HUES64 (cell line): ENCODE results near the gene SOAT2. TPM values are rescaled to one million over a fixed set of nuclear protein-coding genes. Genes with fewer than 3 reads are reported as not detected.

Experiments
- H3K27ac ChIP-seq: 2 replicates; pipeline ENCODE4 v1.7.0; 2013; ENCODE audit warnings: low read depth, low read length, inconsistent platforms
- H3K27me3 ChIP-seq: 2 replicates; pipeline ENCODE4 v1.6.1; 2013; ENCODE audit warnings: mild to moderate bottlenecking, low read length; ENCODE audit not compliant: insufficient read depth
- H3K36me3 ChIP-seq: 2 replicates; pipeline ENCODE4 v1.6.1; 2013; ENCODE audit warnings: mild to moderate bottlenecking, low read length; ENCODE audit not compliant: insufficient read depth
- H3K4me1 ChIP-seq: 2 replicates; pipeline ENCODE4 v1.6.1; 2013; ENCODE audit warnings: mild to moderate bottlenecking, low read length, moderate library complexity; ENCODE audit not compliant: insufficient read depth
- H3K4me3 ChIP-seq: 2 replicates; pipeline ENCODE4 v1.5.1; 2013; ENCODE audit warnings: mild to moderate bottlenecking, low read length, moderate library complexity
- H3K9ac ChIP-seq: 2 replicates; pipeline ENCODE4 v1.6.1; 2013; ENCODE audit warnings: mild to moderate bottlenecking, low read depth, low read length
- H3K9me3 ChIP-seq: 2 replicates; pipeline ENCODE4 v1.6.1; 2013; ENCODE audit warnings: low read depth, low read length; ENCODE audit not compliant: insufficient read depth
- WGBS: fragments of 150-250, 120-280 bp; methylation state at CpG from one replicate; pipeline ENCODE4 v1.1.7; 2013; ENCODE audit warnings: missing lambda C conversion rate; 5-methylcytosine and 5-hydroxymethylcytosine counted together
- polyA plus RNA-seq, 2 experiments: library from polyadenylated mRNA; stranded (reverse); fragments of 50-300 nt; gene quantifications; one replicate each; pipeline ENCODE4 v1.2.3, GENCODE V29; 2013

The SOAT2 gene, protein sequence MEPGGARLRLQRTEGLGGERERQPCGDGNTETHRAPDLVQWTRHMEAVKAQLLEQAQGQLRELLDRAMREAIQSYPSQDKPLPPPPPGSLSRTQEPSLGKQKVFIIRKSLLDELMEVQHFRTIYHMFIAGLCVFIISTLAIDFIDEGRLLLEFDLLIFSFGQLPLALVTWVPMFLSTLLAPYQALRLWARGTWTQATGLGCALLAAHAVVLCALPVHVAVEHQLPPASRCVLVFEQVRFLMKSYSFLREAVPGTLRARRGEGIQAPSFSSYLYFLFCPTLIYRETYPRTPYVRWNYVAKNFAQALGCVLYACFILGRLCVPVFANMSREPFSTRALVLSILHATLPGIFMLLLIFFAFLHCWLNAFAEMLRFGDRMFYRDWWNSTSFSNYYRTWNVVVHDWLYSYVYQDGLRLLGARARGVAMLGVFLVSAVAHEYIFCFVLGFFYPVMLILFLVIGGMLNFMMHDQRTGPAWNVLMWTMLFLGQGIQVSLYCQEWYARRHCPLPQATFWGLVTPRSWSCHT
- polyA plus RNA-seq (2013, experiment 1 of 2) = not detected
- not detected for polyA plus RNA-seq (2013, experiment 2 of 2)

DNA sequence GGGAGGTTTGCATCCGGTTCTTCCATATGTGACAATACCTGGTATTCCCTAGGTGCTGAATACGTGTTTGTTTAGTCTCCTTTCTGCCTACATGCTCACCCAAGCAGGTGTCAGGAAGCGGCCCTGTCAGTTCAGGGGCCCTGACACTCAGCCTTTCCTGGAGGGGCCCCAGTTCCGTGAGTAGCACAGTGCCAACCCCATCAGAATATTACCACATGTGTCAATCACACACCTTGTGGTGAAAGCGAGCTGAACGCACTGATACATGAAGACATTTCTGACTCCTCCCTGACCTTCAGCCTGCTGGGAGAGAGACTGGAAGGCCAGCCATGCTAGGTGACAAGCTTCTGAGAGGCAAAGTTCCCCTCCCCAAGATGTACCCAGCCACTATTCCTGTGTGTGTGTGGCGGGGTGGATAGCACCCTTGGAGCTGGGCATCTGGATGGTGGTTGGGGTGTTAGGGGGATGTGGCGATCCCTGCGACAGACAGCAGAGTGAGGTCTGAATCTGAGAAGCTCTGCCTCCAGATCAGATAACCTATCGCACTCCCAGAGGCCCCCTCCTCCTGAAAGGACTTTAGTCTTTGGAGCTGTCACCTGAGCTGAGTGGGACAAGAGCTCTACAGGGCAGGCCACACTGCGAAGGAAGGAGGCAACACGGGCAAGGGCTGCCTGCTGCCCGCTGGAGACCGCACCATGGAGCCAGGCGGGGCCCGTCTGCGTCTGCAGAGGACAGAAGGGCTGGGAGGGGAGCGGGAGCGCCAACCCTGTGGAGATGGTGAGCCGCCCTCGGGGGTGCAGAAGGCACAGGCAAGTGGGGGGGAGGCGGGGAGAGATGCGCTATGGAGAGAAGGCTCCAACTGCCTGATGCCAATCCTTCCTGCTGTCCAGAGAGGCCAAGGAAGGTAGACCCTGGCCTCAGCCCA lies at the start of gene SOAT2:
TSS of gene SOAT2 (plus strand) at position 604 of the 925 bp plus-strand sequence. CDS start at position 696, 92 bp downstream.
- no peaks in the 10 kb centered on the region for H3K36me3 ChIP-seq
- peaks cover 18% of the 10 kb centered on the region for H3K4me1 ChIP-seq
- peaks cover 13% of the 10 kb centered on the region for H3K27me3 ChIP-seq
- H3K9me3 ChIP-seq = no peaks in the 10 kb centered on the region
- no peak within 1 kb of the TSS for H3K9ac ChIP-seq
- H3K4me3 ChIP-seq = no peak within 1 kb of the TSS
- H3K27ac ChIP-seq = no peak within 1 kb of the TSS
- WGBS = 85% methylated on average over 23 of the region's 23 CpGs

DNA sequence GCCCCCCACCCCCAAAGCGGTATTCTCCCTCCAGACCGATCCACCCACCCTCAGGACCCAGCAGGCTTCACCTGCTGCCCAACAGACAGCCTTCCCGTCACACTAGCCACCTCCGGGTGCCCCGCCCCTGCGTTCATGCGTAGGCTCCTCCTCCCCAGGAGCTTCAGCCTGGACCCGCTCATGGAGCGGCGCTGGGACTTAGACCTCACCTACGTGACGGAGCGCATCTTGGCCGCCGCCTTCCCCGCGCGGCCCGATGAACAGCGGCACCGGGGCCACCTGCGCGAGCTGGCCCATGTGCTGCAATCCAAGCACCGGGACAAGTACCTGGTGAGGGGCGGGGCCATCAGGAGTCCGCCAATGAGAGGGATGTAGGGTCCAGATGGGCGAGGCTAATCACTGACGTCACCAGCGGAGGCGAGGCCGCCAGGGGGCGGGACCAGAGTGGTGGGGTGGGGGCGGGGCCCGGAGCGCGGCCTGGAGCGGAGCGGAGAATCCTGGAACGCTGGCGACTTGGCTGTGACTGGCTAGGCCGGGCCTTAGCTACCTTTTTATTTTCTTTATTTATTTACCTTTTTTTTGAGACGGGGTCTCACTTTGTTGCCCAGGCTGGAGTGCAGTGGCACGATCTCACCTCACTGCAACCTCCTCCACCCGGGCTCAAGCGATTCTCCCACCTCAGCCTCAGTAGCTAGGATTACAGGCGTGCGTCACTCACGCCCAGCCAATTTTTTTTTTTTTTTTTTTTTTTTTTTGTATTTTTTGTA lies 49.0 kb upstream of the SOAT2 start:
- peak overlapping the region; percentile 83 for H3K4me3 ChIP-seq
- peaks cover 3% of the 10 kb centered on the region for H3K27me3 ChIP-seq
- H3K27ac ChIP-seq = peak overlapping the region; percentile 92
- H3K9ac ChIP-seq = peak overlapping the region; percentile 67
- peaks cover 4% of the 10 kb centered on the region; the same call in 1 of the 2 replicates for H3K36me3 ChIP-seq
- WGBS = 7% methylated on average over 47 of the region's 48 CpGs
- H3K4me1 ChIP-seq = peaks cover 21% of the 10 kb centered on the region
- H3K9me3 ChIP-seq = no peaks in the 10 kb centered on the region

DNA sequence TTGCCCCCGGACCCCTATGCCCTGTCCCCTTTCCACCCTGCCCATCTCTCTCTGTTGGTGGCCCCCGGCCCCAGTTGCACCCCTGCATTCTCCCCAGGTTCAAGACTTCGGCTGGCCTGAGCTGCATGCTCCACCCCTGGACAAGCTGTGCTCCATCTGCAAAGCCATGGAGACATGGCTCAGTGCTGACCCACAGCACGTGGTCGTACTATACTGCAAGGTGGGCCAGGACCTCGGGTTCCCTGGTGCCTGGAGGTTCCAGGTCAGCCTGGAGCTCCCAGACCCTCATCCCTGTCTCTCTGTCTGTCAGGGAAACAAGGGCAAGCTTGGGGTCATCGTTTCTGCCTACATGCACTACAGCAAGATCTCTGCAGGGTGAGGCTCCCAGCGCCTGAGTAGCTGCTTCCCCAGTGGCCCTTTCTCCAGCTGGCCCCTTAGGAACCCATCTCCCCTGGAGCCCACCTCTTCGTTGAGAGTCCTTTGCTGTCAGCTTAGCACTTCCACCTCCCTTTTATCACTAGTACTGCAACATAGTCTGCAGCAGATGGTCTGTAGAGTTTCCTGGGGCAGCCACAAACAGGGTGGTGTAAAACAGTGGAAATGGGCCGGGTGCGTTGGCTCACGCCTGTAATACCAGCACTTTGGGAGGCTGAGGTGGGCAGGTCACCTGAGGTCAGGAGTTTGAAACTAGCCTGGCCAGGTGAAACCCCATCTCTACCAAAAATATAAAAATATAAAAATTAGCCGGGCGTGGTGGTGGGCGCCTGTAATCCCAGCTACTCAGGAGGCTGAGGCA lies 47.6 kb upstream of the SOAT2 start:
- H3K27me3 ChIP-seq = peaks cover 3% of the 10 kb centered on the region
- H3K9me3 ChIP-seq = no peaks in the 10 kb centered on the region
- no peak overlapping the region for H3K9ac ChIP-seq
- no peak overlapping the region for H3K27ac ChIP-seq
- peaks cover 4% of the 10 kb centered on the region; the same call in 1 of the 2 replicates for H3K36me3 ChIP-seq
- peaks cover 9% of the 10 kb centered on the region for H3K4me1 ChIP-seq
- H3K4me3 ChIP-seq = no peak overlapping the region
- WGBS = 92% methylated on average over 15 of the region's 15 CpGs

DNA sequence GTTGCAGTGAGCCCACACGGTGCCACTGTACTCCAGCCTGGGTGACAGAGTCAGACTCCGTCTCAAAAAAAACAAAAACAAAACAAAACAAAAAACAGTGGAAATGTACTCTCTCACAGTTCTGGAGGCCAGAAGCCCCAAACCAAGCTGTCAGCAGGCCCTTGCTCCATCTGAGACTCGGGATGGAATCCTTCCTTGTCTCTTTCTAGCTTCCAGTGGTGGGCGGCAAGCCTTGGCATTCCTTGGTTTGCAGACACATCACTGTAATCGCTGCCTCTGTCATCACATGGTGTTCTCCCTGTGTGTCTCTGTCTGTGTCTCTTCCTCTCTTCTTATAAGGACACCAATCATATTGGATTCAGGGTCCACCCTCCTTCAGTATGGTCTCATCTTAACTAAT lies 47.0 kb upstream of the SOAT2 start:
- Histone ChIP-seq H3K36me3 (peaks cover 4% of the 10 kb centered on the region; the same call in 1 of the 2 replicates), H3K4me3 (no peak overlapping the region), H3K4me1 (peaks cover 3% of the 10 kb centered on the region), H3K27me3 (peaks cover 3% of the 10 kb centered on the region), H3K27ac (no peak overlapping the region), H3K9me3 (no peaks in the 10 kb centered on the region), H3K9ac (no peak overlapping the region)
- 84% methylated on average over 5 of the region's 5 CpGs for WGBS

DNA sequence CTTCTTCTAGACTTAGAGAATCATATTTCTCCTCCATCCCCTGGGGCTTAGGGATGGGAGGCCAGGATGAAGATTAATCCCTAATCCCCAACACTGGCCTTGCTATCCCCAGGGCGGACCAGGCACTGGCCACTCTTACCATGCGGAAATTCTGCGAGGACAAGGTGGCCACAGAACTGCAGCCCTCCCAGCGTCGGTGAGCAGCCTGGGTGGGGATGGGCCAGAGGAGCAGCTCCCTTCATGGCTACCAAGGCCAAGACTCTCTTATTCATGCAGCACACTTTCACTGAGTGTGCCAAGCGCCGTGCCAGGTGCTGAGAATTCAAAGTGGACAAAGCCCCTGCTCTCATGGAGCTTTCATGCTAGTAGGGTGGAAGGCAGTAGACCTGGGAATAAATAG lies 46.4 kb upstream of the SOAT2 start:
- H3K9me3 ChIP-seq = no peaks in the 10 kb centered on the region
- WGBS = 93% methylated on average over 7 of the region's 7 CpGs
- no peak overlapping the region for H3K9ac ChIP-seq
- H3K27ac ChIP-seq = no peak overlapping the region
- H3K36me3 ChIP-seq = peaks cover under 1% of the 10 kb centered on the region; the same call in 1 of the 2 replicates
- peaks cover 3% of the 10 kb centered on the region for H3K27me3 ChIP-seq
- peaks cover 3% of the 10 kb centered on the region for H3K4me1 ChIP-seq
- H3K4me3 ChIP-seq = no peak overlapping the region

DNA sequence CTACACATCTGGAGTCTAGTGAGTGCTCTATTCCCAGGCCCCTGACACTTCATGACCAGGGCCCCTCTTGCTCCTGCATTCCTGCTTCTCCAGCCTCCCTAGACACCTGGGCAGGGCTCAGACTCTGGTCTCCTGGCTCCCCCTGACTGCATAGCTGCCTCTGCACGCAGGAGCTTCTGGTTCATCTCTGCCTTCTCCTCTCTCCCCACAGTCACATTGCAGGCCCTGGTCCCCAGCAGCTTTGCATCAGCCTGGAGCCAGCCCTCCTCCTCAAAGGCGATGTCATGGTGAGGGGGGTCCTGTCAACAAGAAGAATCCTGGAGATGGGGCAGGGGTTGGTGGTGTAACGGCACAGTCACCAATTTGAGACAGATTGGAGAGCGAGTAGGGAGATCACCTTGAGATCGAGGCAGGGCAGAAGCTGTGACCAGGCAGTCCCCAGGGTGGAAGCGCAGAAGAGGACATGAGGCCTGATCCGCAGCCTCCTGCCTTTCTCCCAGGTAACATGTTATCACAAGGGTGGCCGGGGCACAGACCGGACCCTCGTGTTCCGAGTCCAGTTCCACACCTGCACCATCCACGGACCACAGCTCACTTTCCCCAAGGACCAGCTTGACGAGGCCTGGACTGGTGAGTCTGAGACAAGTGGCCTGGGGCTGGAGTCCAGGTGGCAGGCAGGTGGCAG lies 45.3 kb upstream of the SOAT2 start:
- Histone ChIP-seq H3K9me3 (no peaks in the 10 kb centered on the region), H3K36me3 (no peaks in the 10 kb centered on the region), H3K27ac (no peak overlapping the region), H3K9ac (no peak overlapping the region), H3K4me1 (peaks cover 3% of the 10 kb centered on the region), H3K27me3 (peaks cover 3% of the 10 kb centered on the region), H3K4me3 (no peak overlapping the region)
- WGBS = 93% methylated on average over 13 of the region's 13 CpGs

DNA sequence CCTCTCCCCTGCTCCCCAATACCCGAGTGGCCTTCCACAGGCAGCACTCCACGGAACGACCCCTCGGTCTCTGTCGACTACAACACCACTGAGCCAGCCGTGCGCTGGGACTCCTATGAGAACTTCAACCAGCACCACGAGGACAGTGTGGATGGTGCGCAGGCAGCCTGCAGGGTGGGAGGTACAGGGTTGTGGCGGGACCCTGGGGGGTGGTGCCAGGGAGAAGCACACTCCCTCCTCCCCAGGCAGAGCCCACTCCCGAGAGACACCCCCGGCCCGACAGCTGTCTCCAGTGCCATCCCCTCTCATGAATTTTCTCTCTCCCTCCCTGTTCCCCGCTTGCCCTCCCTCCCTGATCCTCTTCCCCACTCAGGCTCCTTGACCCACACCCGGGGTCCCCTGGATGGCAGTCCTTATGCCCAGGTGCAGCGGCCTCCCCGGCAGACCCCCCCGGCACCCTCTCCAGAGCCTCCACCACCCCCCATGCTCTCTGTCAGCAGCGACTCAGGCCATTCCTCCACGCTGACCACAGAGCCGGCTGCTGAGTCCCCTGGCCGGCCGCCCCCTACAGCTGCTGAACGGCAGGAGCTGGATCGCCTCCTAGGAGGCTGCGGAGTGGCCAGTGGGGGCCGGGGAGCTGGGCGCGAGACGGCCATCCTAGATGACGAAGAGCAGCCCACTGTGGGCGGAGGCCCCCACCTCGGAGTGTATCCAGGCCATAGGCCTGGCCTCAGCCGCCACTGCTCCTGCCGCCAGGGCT lies 44.4 kb upstream of the SOAT2 start:
- no peaks in the 10 kb centered on the region for H3K4me1 ChIP-seq
- peaks cover 3% of the 10 kb centered on the region for H3K27me3 ChIP-seq
- no peak overlapping the region for H3K9ac ChIP-seq
- H3K9me3 ChIP-seq = no peaks in the 10 kb centered on the region
- no peaks in the 10 kb centered on the region for H3K36me3 ChIP-seq
- WGBS = 89% methylated on average over 35 of the region's 35 CpGs
- H3K4me3 ChIP-seq = no peak overlapping the region
- no peak overlapping the region for H3K27ac ChIP-seq

DNA sequence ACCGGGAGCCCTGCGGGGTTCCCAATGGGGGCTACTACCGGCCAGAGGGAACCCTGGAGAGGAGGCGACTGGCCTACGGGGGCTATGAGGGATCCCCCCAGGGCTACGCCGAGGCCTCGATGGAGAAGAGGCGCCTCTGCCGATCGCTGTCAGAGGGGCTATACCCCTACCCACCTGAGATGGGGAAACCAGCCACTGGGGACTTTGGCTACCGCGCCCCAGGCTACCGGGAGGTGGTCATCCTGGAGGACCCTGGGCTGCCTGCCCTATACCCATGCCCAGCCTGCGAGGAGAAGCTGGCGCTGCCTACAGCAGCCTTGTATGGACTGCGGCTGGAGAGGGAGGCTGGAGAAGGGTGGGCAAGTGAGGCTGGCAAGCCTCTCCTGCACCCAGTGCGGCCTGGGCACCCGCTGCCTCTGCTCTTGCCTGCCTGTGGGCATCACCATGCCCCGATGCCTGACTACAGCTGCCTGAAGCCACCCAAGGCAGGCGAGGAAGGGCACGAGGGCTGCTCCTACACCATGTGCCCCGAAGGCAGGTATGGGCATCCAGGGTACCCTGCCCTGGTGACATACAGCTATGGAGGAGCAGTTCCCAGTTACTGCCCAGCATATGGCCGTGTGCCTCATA lies 43.7 kb upstream of the SOAT2 start:
- Histone ChIP-seq H3K4me3 (no peak overlapping the region), H3K4me1 (no peaks in the 10 kb centered on the region), H3K9ac (no peak overlapping the region), H3K27ac (no peak overlapping the region), H3K27me3 (peaks cover 3% of the 10 kb centered on the region), H3K9me3 (no peaks in the 10 kb centered on the region), H3K36me3 (no peaks in the 10 kb centered on the region)
- 93% methylated on average over 24 of the region's 24 CpGs for WGBS
